ENCODE data around the gene SGPP1.
A peak's percentile ranks its signal among the peaks of the same experiment; 100 is the strongest.

SGPP1 gene

GRCh38 chr14:63673886-63674497 is 53.9 kb downstream of the SGPP1 start:
- no peaks in the 10 kb centered on the region for H3K27me3 Mint-ChIP-seq (ENCODE audit: low read depth)
- H3K9me3 Mint-ChIP-seq = no peaks in the 10 kb centered on the region
- H3K4me3 Mint-ChIP-seq = no peak overlapping the region
- no peak for TF ChIP-seq CTCF (IDR thresholded peaks at IDR 0.05; ENCODE audit: unreplicated experiment in 3 of 3)
- H3K4me1 Mint-ChIP-seq = peaks cover 11% of the 10 kb centered on the region
- peak overlapping the region in 1 of 3 experiments; percentile 46 for H3K27ac Mint-ChIP-seq
- H3K36me3 Mint-ChIP-seq (ENCODE audit: low read depth) = peaks cover 8% of the 10 kb centered on the region

GRCh38 chr14:63673255-63673654 is 54.6 kb downstream of the SGPP1 start:
- peaks cover 11% of the 10 kb centered on the region for H3K4me1 Mint-ChIP-seq
- peak overlapping the region; percentile 37 to 86 (median 74) for H3K27ac Mint-ChIP-seq
- no peak for TF ChIP-seq CTCF (IDR thresholded peaks at IDR 0.05; ENCODE audit: unreplicated experiment in 3 of 3)
- no peaks in the 10 kb centered on the region for H3K9me3 Mint-ChIP-seq
- H3K36me3 Mint-ChIP-seq (ENCODE audit: low read depth) = peaks cover 8% of the 10 kb centered on the region
- H3K27me3 Mint-ChIP-seq (ENCODE audit: low read depth) = no peaks in the 10 kb centered on the region
- no peak overlapping the region for H3K4me3 Mint-ChIP-seq

- no peak for TF ChIP-seq CTCF (IDR thresholded peaks at IDR 0.05; ENCODE audit: unreplicated experiment in 3 of 3)
- H3K36me3 Mint-ChIP-seq (ENCODE audit: low read depth) = peaks cover 8% of the 10 kb centered on the region
- H3K27ac Mint-ChIP-seq = peak overlapping the region; percentile 37 to 86 (median 74)
- no peaks in the 10 kb centered on the region for H3K27me3 Mint-ChIP-seq (ENCODE audit: low read depth)
- H3K4me1 Mint-ChIP-seq = peaks cover 11% of the 10 kb centered on the region
- H3K9me3 Mint-ChIP-seq = no peaks in the 10 kb centered on the region
- no peak overlapping the region for H3K4me3 Mint-ChIP-seq
Observed at GRCh38 chr14:63672417-63673180, 55.3 kb downstream of the SGPP1 start.

GRCh38 chr14:63671987-63672386 is 55.9 kb downstream of the SGPP1 start:
- H3K4me3 Mint-ChIP-seq = no peak overlapping the region
- peak overlapping the region; percentile 15 to 86 (median 37) for H3K27ac Mint-ChIP-seq
- peaks cover 11% of the 10 kb centered on the region for H3K4me1 Mint-ChIP-seq
- peaks cover 5% of the 10 kb centered on the region for H3K36me3 Mint-ChIP-seq (ENCODE audit: low read depth)
- no peaks in the 10 kb centered on the region for H3K9me3 Mint-ChIP-seq
- TF ChIP-seq CTCF (IDR thresholded peaks at IDR 0.05; ENCODE audit: unreplicated experiment in 3 of 3) = no peak
- H3K27me3 Mint-ChIP-seq (ENCODE audit: low read depth) = no peaks in the 10 kb centered on the region

- Mint-ChIP-seq H3K9me3 (no peaks in the 10 kb centered on the region), H3K27me3 (ENCODE audit: low read depth) (no peaks in the 10 kb centered on the region), H3K36me3 (ENCODE audit: low read depth) (no peaks in the 10 kb centered on the region), H3K4me1 (peaks cover 11% of the 10 kb centered on the region), H3K4me3 (peak overlapping the region in 1 of 3 experiments; percentile 40), H3K27ac (peak overlapping the region; percentile 44 to 84 (median 70))
- TF ChIP-seq CTCF (IDR thresholded peaks at IDR 0.05; ENCODE audit: unreplicated experiment in 3 of 3) = no peak
Observed at GRCh38 chr14:63670692-63671091, 57.2 kb downstream of the SGPP1 start.
